ENCODE results near the gene CAMTA1. TPM values are rescaled to one million over a fixed set of nuclear protein-coding genes. Genes with fewer than 3 reads are reported as not detected.

Gene CAMTA1
- total and polyA plus RNA-seq, 12 donors = 123 to 265 (median 142) TPM

DNA sequence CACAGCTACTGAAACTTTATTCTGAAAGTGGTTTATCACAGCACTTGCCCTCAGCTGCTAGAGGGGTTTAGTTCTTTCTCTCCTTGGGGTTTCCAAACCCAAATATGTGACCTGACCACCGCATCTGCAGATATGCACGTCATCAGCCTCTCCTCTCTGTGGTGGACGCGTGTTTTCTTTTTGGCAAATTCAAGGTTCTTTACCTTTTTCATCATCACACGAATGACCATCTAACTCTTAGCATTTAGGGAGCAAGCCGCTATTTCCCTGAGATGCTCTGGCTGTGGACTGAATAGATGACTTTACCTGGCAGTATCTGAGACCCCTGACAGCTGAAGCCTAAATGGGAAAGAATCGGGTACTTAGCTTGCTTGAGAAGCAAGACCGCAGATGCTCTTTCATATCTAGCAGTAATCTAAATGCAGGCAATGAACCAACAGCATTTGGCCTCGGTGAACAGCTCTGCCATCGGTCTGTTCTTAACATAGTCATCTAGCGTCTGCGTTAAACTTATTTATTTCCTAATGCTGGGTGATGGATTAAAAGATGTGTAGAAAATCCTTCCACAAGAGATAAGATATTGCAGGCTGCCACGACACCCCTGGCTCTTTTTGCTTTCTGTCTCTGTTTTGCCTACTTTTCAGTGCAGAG, 463.4 kb downstream of the CAMTA1 start:
- ATAC-seq = no peak
- TF ChIP-seq, protein P1, sequence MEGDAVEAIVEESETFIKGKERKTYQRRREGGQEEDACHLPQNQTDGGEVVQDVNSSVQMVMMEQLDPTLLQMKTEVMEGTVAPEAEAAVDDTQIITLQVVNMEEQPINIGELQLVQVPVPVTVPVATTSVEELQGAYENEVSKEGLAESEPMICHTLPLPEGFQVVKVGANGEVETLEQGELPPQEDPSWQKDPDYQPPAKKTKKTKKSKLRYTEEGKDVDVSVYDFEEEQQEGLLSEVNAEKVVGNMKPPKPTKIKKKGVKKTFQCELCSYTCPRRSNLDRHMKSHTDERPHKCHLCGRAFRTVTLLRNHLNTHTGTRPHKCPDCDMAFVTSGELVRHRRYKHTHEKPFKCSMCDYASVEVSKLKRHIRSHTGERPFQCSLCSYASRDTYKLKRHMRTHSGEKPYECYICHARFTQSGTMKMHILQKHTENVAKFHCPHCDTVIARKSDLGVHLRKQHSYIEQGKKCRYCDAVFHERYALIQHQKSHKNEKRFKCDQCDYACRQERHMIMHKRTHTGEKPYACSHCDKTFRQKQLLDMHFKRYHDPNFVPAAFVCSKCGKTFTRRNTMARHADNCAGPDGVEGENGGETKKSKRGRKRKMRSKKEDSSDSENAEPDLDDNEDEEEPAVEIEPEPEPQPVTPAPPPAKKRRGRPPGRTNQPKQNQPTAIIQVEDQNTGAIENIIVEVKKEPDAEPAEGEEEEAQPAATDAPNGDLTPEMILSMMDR (IDR thresholded peaks at IDR 0.05) = no peak

DNA sequence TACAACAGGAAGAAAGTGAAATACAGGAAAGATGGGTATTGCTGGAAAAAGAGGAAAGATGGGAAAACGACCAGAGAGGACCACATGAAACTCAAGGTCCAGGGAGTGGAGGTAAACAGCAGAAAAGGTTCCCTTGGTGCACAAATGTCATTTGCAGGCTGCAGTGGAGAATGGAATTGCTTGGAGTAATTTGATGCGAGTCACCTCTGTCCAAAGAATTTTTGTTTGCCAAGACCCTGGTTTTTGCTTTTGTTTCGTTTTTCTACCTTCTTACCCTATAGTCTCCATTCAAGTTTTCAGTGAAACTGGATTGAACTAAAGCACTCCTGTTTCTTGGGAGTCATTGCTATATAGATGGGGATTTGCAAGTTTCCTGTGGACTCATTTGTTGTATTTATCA, 464.3 kb downstream of the CAMTA1 start:
- ATAC-seq (no peak), DNase-seq (no peak)
- H3K9me3 ChIP-seq = no peaks in the 10 kb centered on the region
- no peaks in the 10 kb centered on the region for H3K36me3 ChIP-seq
- intact Hi-C loops (cut with DNase I) = no loop called here
- no peaks in the 10 kb centered on the region for H3K4me1 ChIP-seq
- H3K27me3 ChIP-seq = peaks cover 0 to 17% (median 0%) of the 10 kb centered on the region in 7 donors
- no peak overlapping the region for H3K27ac ChIP-seq
- TF ChIP-seq, protein P1 (IDR thresholded peaks at IDR 0.05) = no peak
- H3K4me3 ChIP-seq = no peak overlapping the region
- WGBS, 2 donors = 80 to 84% methylated on average over 3 of the region's 3 CpGs

More for the DNA sequence above, 463.4 kb downstream of the CAMTA1 start:
- WGBS, 2 donors = 84 to 87% methylated on average over 13 of the region's 13 CpGs
- no peak overlapping the region for H3K27ac ChIP-seq
- intact Hi-C loops (cut with DNase I) = no loop called here
- no peaks in the 10 kb centered on the region for H3K36me3 ChIP-seq
- H3K4me1 ChIP-seq = no peaks in the 10 kb centered on the region
- H3K27me3 ChIP-seq = peaks cover 0 to 17% (median 0%) of the 10 kb centered on the region in 7 donors
- DNase-seq = no peak
- peaks cover 0 to 4% (median 0%) of the 10 kb centered on the region in 11 donors for H3K9me3 ChIP-seq
- no peak overlapping the region for H3K4me3 ChIP-seq

DNA sequence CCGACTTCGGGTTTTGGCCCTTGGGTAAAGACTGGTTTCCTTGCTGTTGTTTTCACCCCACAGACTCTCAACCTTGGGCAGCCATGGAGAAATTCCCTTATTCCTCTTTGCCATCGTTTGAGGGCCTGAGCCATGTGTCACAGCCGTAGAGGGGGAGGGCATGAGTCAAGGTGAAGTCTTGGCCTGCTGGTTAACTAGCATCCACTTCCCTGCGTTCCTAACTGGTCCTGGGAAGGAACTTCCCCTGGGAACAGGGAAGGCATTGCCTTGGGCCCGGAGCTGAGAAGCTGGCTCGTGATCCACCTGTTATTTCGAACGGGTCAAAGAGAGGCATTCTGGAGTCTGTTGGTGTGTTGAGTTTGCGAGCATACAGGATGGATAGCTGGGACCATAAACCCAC, 464.9 kb downstream of the CAMTA1 start:
- ATAC-seq (no peak), DNase-seq (no peak)
- Histone ChIP-seq H3K4me3 (no peak overlapping the region), H3K4me1 (no peaks in the 10 kb centered on the region), H3K9me3 (no peaks in the 10 kb centered on the region), H3K27me3 (peaks cover 0 to 17% (median 0%) of the 10 kb centered on the region in 7 donors), H3K27ac (no peak overlapping the region), H3K36me3 (no peaks in the 10 kb centered on the region)
- intact Hi-C loops (cut with DNase I) = no loop called here
- TF ChIP-seq, protein P1 (IDR thresholded peaks at IDR 0.05) = no peak
- WGBS, 2 donors = 92 to 93% methylated on average over 10 of the region's 10 CpGs

DNA sequence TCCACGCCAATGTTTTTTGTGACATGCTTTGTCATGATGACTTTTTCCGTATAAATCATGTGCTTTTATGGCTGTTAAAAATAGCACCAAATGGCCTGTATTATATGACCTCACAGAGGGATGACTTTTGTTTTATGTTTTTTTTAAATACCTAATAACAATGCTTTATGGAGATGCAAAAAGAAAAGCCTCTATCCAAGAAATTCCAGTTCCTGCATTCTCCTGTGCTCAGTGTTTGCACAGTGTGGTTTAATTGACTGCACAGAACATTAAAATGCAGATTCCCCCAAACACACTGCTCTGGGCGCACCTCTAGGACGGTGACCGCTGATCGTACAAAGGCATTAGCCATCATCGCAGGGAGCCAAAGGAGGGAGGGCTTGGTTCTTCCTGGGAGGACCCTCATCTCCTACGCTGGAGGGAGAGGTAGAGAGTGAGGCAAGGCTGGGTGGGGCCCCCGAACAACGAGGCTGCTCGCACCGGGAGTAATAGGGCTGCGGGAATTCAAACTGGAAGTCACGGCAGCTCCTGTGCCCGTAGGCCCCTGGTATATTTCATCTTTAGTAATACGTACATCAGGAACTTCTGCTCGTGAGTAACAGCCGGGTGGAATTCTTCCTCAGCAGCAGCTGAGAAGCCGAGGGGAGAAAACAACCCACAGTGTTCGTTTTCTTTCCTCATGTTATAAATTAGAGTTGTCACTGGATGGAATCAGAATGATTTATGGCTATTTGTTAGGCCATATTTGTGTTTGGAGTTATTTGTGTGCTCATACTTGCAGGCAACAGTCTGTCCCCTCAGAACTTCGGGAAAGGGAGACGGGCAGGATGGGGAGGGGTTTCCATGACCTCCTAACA, 465.6 kb downstream of the CAMTA1 start:
- Histone ChIP-seq H3K4me3 (no peak overlapping the region), H3K9me3 (no peaks in the 10 kb centered on the region), H3K4me1 (no peaks in the 10 kb centered on the region), H3K27ac (no peak overlapping the region), H3K36me3 (no peaks in the 10 kb centered on the region), H3K27me3 (peaks cover 0 to 12% (median 0%) of the 10 kb centered on the region in 7 donors)
- TF ChIP-seq, protein P1 (IDR thresholded peaks at IDR 0.05) = no peak
- ATAC-seq (no peak), DNase-seq (no peak)
- WGBS, 2 donors = 86 to 88% methylated on average over 22 of the region's 22 CpGs
- intact Hi-C loops (cut with DNase I) = no loop called here
